ENCODE data around the gene SYNPO2L. TPM values are rescaled to one million over a fixed set of nuclear protein-coding genes. Genes with fewer than 3 reads are reported as not detected.

SYNPO2L gene
- total and polyA plus RNA-seq, 9 of the 15 experiments (the other 6 are each of a cell fraction or from before 2014, with no cell fraction given): 0.03 to 0.07 TPM; not detected in 7

DNA sequence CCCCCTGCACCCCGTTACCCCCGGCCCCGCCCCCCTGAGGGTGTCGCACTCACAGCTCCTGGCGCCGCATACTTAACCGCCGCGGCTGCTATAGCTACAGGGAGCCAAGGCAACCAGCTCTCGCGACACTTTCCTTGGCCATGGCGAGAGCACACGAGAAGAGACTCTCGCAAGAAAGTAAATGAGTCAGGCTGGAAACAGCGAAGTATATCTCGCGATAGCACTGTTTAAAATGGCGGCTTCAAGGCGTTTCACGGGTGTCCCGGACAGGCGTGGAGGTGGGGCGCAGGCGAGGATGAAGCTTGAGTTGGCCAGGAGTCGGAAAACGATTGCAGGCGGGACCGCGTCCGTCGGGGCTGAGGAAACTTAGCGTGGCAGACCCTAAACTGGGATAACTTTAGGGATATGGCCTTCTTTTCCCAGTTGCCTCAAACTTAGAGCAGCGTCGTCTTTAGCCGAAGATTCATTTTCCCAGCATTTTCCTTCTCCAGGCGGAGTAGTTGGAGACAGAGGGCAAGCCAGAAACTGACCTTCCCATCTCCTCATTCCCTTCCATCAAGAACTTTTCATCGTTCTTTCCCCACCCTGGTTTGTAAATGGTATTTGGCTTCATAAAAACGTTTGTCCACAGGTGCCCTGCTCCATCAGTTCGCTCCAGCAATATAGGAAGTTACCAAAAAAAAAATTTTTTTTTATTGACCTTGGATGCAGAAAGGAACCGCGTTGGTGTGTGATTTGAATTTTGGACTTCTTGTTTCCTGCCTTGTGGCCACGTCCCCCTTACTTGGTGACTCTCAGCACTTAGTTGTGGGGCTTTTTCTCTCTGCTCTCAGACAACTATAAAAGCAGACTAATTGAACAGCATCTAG is 29.7 kb downstream of the SYNPO2L start (continued):
- peak; percentile 91 to 99 (median 97) for TF ChIP-seq YY1 (IDR thresholded peaks at IDR 0.05; ENCODE audit: borderline replicate concordance in 1 of 3, control insufficient read depth in 1 of 3, extremely low read depth in 1 of 3, insufficient read depth in 3 of 3, insufficient read length in 1 of 3, insufficient replicate concordance in 2 of 3, low read depth in 1 of 3, low read length in 2 of 3)
- TF ChIP-seq, protein P1, sequence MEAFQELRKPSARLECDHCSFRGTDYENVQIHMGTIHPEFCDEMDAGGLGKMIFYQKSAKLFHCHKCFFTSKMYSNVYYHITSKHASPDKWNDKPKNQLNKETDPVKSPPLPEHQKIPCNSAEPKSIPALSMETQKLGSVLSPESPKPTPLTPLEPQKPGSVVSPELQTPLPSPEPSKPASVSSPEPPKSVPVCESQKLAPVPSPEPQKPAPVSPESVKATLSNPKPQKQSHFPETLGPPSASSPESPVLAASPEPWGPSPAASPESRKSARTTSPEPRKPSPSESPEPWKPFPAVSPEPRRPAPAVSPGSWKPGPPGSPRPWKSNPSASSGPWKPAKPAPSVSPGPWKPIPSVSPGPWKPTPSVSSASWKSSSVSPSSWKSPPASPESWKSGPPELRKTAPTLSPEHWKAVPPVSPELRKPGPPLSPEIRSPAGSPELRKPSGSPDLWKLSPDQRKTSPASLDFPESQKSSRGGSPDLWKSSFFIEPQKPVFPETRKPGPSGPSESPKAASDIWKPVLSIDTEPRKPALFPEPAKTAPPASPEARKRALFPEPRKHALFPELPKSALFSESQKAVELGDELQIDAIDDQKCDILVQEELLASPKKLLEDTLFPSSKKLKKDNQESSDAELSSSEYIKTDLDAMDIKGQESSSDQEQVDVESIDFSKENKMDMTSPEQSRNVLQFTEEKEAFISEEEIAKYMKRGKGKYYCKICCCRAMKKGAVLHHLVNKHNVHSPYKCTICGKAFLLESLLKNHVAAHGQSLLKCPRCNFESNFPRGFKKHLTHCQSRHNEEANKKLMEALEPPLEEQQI (IDR thresholded peaks at IDR 0.05): no peak
- no peak for TF ChIP-seq CTCFL (IDR thresholded peaks at IDR 0.05; ENCODE audit: borderline replicate concordance, insufficient read depth, low read depth, low read length, poor library complexity, severe bottlenecking)
- TF ChIP-seq TRIM24 (IDR thresholded peaks at IDR 0.05): no peak
- TF ChIP-seq, protein P2, sequence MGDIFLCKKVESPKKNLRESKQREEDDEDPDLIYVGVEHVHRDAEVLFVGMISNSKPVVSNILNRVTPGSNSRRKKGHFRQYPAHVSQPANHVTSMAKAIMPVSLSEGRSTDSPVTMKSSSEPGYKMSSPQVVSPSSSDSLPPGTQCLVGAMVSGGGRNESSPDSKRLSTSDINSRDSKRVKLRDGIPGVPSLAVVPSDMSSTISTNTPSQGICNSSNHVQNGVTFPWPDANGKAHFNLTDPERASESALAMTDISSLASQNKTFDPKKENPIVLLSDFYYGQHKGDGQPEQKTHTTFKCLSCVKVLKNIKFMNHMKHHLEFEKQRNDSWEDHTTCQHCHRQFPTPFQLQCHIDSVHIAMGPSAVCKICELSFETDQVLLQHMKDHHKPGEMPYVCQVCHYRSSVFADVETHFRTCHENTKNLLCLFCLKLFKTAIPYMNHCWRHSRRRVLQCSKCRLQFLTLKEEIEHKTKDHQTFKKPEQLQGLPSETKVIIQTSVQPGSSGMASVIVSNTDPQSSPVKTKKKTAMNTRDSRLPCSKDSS (IDR thresholded peaks at IDR 0.05; ENCODE audit: low read depth, partially characterized antibody): no peak
- TF ChIP-seq ZNF316 (IDR thresholded peaks at IDR 0.05): no peak
- TF ChIP-seq, protein P3, sequence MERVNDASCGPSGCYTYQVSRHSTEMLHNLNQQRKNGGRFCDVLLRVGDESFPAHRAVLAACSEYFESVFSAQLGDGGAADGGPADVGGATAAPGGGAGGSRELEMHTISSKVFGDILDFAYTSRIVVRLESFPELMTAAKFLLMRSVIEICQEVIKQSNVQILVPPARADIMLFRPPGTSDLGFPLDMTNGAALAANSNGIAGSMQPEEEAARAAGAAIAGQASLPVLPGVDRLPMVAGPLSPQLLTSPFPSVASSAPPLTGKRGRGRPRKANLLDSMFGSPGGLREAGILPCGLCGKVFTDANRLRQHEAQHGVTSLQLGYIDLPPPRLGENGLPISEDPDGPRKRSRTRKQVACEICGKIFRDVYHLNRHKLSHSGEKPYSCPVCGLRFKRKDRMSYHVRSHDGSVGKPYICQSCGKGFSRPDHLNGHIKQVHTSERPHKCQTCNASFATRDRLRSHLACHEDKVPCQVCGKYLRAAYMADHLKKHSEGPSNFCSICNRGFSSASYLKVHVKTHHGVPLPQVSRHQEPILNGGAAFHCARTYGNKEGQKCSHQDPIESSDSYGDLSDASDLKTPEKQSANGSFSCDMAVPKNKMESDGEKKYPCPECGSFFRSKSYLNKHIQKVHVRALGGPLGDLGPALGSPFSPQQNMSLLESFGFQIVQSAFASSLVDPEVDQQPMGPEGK (CRISPR knock-in tag; IDR thresholded peaks at IDR 0.05; ENCODE audit: borderline replicate concordance): no peak
- TF ChIP-seq ZFP1 (CRISPR knock-in tag; IDR thresholded peaks at IDR 0.05): no peak
- TF ChIP-seq FOSL1 (tag; conservative IDR thresholded peaks at IDR 0.05): peak; percentile 88
- TF ChIP-seq MAFG (tag; conservative IDR thresholded peaks at IDR 0.05): no peak
- no peak for TF ChIP-seq CBFA2T2 (conservative IDR thresholded peaks at IDR 0.05)
